Fibroblast of skin of right quadriceps (primary cell): Measurements from ENCODE around the gene DHFR2.
A peak's percentile ranks its signal among the peaks of the same experiment; 100 is the strongest.
"Not testable (repeated sequence)": the region's sequence is repeated elsewhere in the genome, so short reads cannot be mapped to it uniquely, and the experiment has no call there.

Experiments used
- DNase-seq: peaks from one replicate; pipeline ENCODE4 v3.0.0-alpha.2; 2013

DHFR2 gene

GRCh38 chr3:94064243-94064860 lies 1.6 kb upstream of the DHFR2 start:
- no peak for DNase-seq

GRCh38 chr3:94063496-94064119 lies 892 bp upstream of the DHFR2 start:
- no peak for DNase-seq

GRCh38 chr3:94061297-94061696 lies 1.4 kb downstream of the DHFR2 start:
- no peak for DNase-seq

GRCh38 chr3:94050546-94050945 lies 12.2 kb downstream of the DHFR2 start:
- no peak for DNase-seq

- no peak for DNase-seq
Observed at GRCh38 chr3:94049267-94049666, 13.4 kb downstream of the DHFR2 start.

- no peak for DNase-seq
Observed at GRCh38 chr3:94046533-94046932, 16.2 kb downstream of the DHFR2 start.

- not testable (repeated sequence) for DNase-seq
Observed at GRCh38 chr3:94044100-94044936, 18.4 kb downstream of the DHFR2 start.

- DNase-seq = no peak
Observed at GRCh38 chr3:94043285-94043684, 19.4 kb downstream of the DHFR2 start.

- DNase-seq = peak; percentile 45
Observed at GRCh38 chr3:94036909-94037507, 25.7 kb downstream of the DHFR2 start.

- DNase-seq = no peak
Observed at GRCh38 chr3:94028093-94028837, 34.5 kb downstream of the DHFR2 start, which contains the start of gene STX19. Gene STX19 (minus strand): TSS chr3:94028597. CDS start chr3:94015269, 13,328 bp downstream.

- no peak for DNase-seq
Observed at GRCh38 chr3:94026623-94027022, 36.1 kb downstream of the DHFR2 start.

- peak; percentile 34 for DNase-seq
Observed at GRCh38 chr3:94024385-94024784, 38.3 kb downstream of the DHFR2 start.

- no peak for DNase-seq
Observed at GRCh38 chr3:94020293-94020692, 42.4 kb downstream of the DHFR2 start.

GRCh38 chr3:94019659-94020058 lies 43.1 kb downstream of the DHFR2 start:
- no peak for DNase-seq

- DNase-seq = no peak
Observed at GRCh38 chr3:94015025-94015424, 47.7 kb downstream of the DHFR2 start.

GRCh38 chr3:94012185-94012584 lies 50.5 kb downstream of the DHFR2 start:
- DNase-seq = no peak

- no peak for DNase-seq
Observed at GRCh38 chr3:94011233-94011711, 51.4 kb downstream of the DHFR2 start.

GRCh38 chr3:94009608-94010007 lies 53.1 kb downstream of the DHFR2 start:
- no peak for DNase-seq

GRCh38 chr3:94008253-94008652 lies 54.5 kb downstream of the DHFR2 start:
- DNase-seq = no peak
